HT1080 (cell line): Measurements from ENCODE around the gene MYOG. TPM values are rescaled to one million over a fixed set of nuclear protein-coding genes. Genes with fewer than 3 reads are reported as not detected.
A peak's percentile ranks its signal among the peaks of the same experiment; 100 is the strongest.

ENCODE experiments used
- DNase-seq: peaks from one replicate; pipeline ENCODE4 v3.0.0-alpha.2; 2015; ENCODE audit warnings: low read depth
- total RNA-seq: library from RNA; depleted of rRNA; stranded (reverse); fragments of >200 nt; shearing (Covaris generic); gene quantifications from 2 replicates; pipeline ENCODE4 v1.2.3, GENCODE V29; 2014

The MYOG gene
- total RNA-seq, 1 experiment from 2014 or later = not detected

GRCh38 chr1:203048555-203049051, 37.2 kb downstream of the MYOG start:
- no peak for DNase-seq

- no peak for DNase-seq
Measured at GRCh38 chr1:203048086-203048485, 37.7 kb downstream of the MYOG start.

- DNase-seq = peak; percentile 86
Measured at GRCh38 chr1:203046984-203047630, 38.7 kb downstream of the MYOG start.

GRCh38 chr1:203045821-203046594, 39.8 kb downstream of the MYOG start:
- peak; percentile 40 for DNase-seq

GRCh38 chr1:203045336-203045735, 40.5 kb downstream of the MYOG start:
- no peak for DNase-seq

- DNase-seq = no peak
Measured at GRCh38 chr1:203044546-203045250, 41.1 kb downstream of the MYOG start.

GRCh38 chr1:203043830-203044545, 41.8 kb downstream of the MYOG start:
- no peak for DNase-seq

- peak; percentile 57 for DNase-seq
Measured at GRCh38 chr1:203041351-203041932, 44.4 kb downstream of the MYOG start.

- no peak for DNase-seq
Measured at GRCh38 chr1:203040513-203041275, 45.1 kb downstream of the MYOG start.

- no peak for DNase-seq
Measured at GRCh38 chr1:203039609-203040512, 46.0 kb downstream of the MYOG start.

GRCh38 chr1:203038891-203039608, 46.8 kb downstream of the MYOG start:
- peak; percentile 70 for DNase-seq

GRCh38 chr1:203038217-203038741, 47.5 kb downstream of the MYOG start:
- peak; percentile 98 for DNase-seq

GRCh38 chr1:203037509-203038190, 48.2 kb downstream of the MYOG start:
- DNase-seq = no peak

- no peak for DNase-seq
Measured at GRCh38 chr1:203036537-203036936, 49.3 kb downstream of the MYOG start.

GRCh38 chr1:203036135-203036534, 49.7 kb downstream of the MYOG start:
- DNase-seq = no peak

- no peak for DNase-seq
Measured at GRCh38 chr1:203035111-203036000, 50.5 kb downstream of the MYOG start.
